ENCODE measurements around the gene G6PD. TPM values are rescaled to one million over a fixed set of nuclear protein-coding genes. Genes with fewer than 3 reads are reported as not detected.

G6PD gene
- total and polyA plus RNA-seq, 2 of the 8 experiments (the other 6 are each of a cell fraction or from before 2014, with no cell fraction given) = 47.3 to 55.1 TPM

DNA sequence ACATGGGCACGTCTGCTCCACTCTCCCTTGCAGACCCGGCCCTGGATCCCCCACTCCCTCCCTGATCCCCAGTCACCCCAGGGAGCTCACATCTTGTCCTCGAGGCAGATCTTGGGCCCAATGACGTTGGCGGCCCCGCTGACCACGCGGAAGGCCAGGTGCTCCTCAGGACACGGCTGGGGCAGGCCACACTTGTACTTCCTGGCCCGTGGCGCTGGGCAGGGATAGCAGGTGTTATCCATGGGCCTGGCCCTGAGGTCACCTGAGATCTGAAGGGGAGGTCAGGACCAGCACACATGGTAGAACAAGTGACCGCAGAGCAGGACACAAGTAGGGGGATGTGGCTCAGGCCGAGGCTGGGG, 38.3 kb downstream of the G6PD start (continued):
- no peak for TF ChIP-seq JUND (IDR thresholded peaks at IDR 0.05; ENCODE audit: low read length)
- no peak for TF ChIP-seq KDM4A (IDR thresholded peaks at IDR 0.05; ENCODE audit: low read depth, low read length, severe bottlenecking)
- TF ChIP-seq NANOG (IDR thresholded peaks at IDR 0.05; ENCODE audit: insufficient read depth, low read depth, low read length, poor library complexity, severe bottlenecking) = no peak
- TF ChIP-seq JUN (IDR thresholded peaks at IDR 0.05; ENCODE audit: low read depth, low read length) = no peak
- TF ChIP-seq POLR2A (IDR thresholded peaks at IDR 0.05; ENCODE audit: control extremely low read depth in 1 of 2, low read depth in 2 of 2, low read length in 2 of 2) = no peak

Data from H1 (cell line).